SHP77 (cell line): ENCODE results near the gene BEAN1.

ENCODE experiments used
- DNase-seq, 2 experiments: peaks; one replicate each; lab custom pipeline; 2025; lab: John Stamatoyannopoulos, UW

Gene BEAN1

DNA sequence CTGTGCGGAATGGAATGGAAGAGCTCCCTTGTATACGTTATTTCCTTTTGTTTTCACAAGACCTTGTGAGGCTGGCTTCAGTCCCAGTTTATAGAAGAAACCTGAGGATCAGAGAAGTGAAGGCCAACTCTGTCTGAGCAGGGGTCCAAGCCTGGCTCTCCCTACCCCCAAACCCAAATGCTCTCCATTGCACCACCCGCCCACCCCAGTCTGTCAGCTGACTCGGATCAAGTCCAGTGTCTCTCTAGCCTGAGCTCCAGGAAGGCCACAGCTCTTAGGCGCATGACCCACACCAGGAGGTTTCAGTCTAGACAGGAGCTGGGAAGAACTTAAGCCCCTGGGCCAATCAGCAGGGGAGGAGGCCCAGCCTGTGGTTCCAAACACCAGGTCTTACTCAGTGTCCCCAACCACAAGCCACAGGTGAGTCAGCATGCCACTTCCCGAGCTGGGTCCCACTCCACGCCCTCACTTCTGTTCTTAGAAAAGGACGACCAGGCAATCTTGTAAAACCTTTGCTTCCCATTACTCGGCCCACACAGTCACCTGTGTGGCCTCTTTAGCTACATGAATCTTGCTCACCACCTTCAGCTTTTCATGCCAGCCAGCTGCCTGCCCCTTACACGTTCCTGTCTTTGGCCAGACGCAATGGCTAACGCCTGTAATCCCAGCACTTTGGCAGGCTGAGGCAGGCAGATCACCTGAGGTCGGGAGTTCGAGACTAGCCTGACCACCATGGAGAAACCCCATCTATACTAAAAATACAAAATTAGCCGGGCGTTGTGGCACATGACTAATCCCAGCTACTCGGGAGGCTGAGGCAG, 95.1 kb downstream of the BEAN1 start:
- no peak for DNase-seq

DNA sequence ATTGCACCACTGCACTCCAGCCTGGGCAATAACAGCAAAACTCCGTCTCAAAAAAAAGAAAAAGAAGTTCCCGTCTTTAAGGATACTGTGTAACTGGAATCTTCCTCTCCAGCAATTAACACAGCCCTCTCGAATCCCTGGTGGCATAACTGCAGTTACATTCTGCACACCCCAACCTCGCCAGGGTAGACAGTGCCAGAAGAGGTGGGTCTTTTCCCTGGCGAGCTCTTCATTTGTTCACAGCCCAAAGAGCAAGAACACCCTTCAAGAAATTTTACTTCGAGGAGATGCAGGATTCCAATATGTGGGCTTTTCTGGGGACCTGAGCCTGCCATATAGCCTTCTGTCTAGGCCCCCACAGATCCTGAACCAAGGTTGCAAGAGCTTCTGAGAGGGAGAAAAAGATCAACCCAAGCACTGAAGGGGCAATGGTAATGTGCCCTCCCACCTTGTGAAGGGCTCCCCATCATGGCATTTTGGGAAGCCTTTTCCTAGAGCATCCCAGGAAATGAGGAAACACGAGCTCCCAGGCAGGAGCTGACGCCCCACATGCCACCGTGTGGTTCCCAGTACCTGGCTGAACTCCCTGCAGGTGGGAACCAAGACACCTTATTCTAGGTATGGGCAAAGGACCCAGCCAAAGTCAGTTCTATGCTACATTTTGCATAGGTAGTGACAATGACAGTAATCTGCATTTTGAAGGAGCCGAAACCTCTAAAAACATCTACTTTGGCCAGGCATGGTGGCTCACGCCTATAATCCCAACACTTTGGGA, 95.9 kb downstream of the BEAN1 start:
- no peak for DNase-seq

DNA sequence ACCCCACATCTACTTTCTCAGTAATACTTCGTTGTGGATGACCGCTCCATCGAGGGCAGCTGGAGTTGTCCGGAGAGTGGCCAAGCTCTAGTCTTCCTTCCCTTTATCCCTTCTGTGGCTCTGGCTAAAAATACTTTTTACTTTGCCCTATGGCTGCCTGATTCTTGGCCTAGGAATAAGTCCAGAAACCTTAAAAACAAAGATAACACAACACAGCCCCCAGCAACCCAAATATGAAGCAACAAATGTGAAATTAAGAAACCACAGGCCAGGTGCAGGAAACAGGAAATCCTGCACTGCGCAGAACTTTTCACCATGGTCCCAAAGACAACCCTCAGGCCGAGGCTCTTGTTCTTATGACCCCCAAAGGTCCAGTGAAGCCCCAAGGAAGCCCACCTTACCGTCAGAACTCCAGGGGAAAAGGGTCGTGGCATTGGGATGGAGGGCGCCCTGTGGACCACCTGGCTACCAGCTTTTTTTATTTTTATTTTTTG, 96.8 kb downstream of the BEAN1 start:
- DNase-seq: no peak

DNA sequence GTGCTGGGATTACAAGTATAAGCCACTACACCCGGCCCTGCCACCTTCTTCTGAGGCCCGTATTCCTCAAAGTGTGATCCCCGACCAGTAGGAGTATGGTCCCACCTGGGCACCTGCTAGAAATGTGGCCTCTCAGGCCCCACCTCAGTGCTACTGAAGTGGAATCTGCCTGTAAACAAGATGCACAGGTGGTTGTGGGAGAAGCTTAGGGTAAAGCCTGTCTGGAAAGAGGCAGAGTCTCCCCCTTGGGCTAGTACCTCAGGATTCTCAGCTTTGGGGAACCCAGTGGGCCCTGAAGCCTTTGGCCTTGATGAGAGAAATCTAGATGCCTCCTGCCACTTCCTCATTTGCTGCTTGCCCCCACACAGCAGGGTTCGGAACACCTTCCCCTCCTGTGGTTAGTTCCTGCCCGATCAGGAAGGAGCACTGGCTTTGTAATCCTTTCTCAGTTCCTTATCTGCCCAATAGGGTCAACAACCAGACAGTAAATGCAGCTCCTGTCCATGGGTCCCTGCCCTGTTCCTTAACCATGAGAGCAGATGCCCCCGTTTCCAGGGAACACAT, 97.6 kb downstream of the BEAN1 start:
- DNase-seq: no peak

DNA sequence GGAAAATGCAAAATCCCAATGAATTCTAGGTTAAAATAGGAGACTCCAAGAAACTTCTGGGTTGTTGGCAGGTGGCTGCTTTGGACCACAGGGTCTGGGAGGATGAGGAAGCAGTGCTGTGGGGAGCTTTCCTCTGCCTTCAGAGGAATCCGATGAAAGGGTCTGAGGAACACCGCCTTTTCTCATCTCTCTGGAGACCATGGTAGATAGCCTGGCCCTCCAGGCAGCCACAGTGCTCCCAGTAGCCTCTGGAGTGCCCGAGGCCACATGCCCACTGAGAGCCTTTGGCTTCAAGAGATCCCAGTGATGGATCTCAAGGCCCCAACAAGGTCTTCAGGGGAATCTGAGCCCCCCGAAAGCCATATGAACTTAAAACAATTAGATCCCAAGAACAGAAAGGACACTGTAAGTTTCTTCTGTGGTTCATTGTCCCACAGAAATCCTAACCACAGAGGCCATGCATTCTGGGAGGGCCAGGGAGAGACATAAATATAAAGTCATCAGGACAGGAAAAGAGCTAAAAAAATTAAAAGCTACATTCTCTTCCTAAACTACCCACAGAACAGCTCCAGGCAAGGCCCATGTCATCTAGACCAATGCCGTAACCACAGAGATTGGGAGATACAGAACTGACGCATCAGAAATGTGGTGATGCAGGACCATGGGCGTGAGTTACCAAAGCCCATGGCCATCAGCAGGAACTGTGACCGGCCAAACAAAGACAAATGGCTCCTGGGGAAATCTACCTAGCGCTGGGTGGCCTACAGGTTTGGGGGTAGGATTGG, 98.5 kb downstream of the BEAN1 start:
- DNase-seq: no peak

DNA sequence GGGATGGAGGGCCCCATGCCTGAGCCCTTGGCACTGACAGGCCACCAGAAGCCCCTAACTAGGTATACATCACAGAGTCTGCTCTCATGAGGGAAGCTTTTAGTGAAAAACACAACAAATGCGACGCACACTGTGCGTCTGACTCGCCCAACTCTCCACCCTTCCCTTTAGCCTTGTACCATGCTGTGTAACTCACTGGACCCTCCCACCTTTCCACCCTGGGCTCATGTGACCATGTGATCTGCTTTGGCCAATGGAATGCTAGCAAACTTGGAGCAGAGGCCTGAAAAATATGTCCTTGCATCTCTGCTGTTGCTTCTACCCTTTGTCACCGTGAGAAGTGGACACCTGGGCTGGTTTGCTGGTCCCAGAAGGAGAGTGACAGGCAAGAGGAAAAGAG, 101.2 kb downstream of the BEAN1 start:
- DNase-seq: no peak

DNA sequence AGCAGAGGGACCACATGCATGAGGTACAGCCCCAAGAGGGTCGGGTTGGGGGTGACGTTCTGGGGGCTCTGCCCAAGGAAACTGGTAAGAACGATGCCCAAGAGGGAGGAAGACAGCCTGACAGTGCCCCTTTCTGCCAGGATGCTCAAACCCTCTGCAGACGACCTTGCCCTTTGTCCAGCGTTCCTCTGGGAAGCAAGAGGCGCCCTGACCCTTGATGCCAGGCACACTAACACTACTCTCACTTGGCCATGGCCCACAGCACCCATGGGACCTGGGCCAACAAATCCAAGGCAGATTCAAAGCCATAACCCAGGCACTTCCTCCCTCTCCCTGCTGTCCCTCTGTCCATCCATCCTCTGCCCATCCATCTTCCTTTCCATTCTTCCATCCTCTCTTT, 102.4 kb downstream of the BEAN1 start:
- no peak for DNase-seq
